HCT116 (cell line): ENCODE data around the gene AP1M1. TPM values are rescaled to one million over a fixed set of nuclear protein-coding genes. Genes with fewer than 3 reads are reported as not detected.

Source experiments
- ATAC-seq: fragments of 200-7000 bp; cut with Tn5 transposase; 2 replicates; pipeline ENCODE4 v1.9.1; 2020; ENCODE audit warnings: mild to moderate bottlenecking, moderate library complexity
- BruUV-seq: library from RNA; stranded (reverse); fragments of 400-500 nt; replicated peaks from 2 replicates; lab custom pipeline; 2021; lab: Mats Ljungman, UMichigan
- CTCF ChIA-PET: fragments of 300-600 bp; sonication (Branson Sonifier 250); formaldehyde crosslinking; loops from one replicate; lab custom pipeline; 2021; ENCODE audit warnings: antibody characterized with exemption; lab: Charles Lee
- POLR2A ChIA-PET: fragments of 300-600, 350-600 bp; sonication (Branson Sonifier 250); formaldehyde crosslinking; loops from one replicate; lab custom pipeline; 2021; ENCODE audit warnings: antibody characterized with exemption; lab: Charles Lee
- RAD21 ChIA-PET, 2 experiments: fragments of 300-600 bp; sonication (Branson Sonifier 250); formaldehyde crosslinking; loops; one replicate each; lab custom pipeline; 2023; ENCODE audit warnings: low total read pairs in 2 of 2; ENCODE audit not compliant: uncharacterized antibody in 2 of 2, unreplicated experiment in 2 of 2, low non-redundant PET in 1 of 2; lab: Charles Lee
- DNase-seq: peaks from one replicate; pipeline ENCODE4 v3.0.0-alpha.2; 2010; ENCODE audit warnings: low read depth, low spot score
- H2AFZ ChIP-seq: fragments of 200-600 bp; shearing (Covaris generic), sonication (generic); 2 replicates; pipeline ENCODE4 v1.6.1; 2017; ENCODE audit warnings: low read depth, mixed run types, mixed read lengths, antibody characterized with exemption, low read length; ENCODE audit not compliant: poor library complexity, severe bottlenecking
- H3K27ac ChIP-seq: 2 replicates; pipeline ENCODE4 v1.5.1; 2012; ENCODE audit warnings: low read depth, low read length
- H3K27me3 ChIP-seq: fragments of 200-600 bp; sonication (generic); 2 replicates; pipeline ENCODE4 v1.6.1; 2016; ENCODE audit warnings: mixed run types, low read length, mixed read lengths; ENCODE audit not compliant: insufficient read depth
- H3K36me3 ChIP-seq, 2 experiments: fragments of 200-500 bp in 1 of 2; fragments of 200-600 bp in 1 of 2; sonication (Bioruptor generic) in 1 of 2; sonication (generic) in 1 of 2; 2 replicates each; pipeline versions ENCODE4 v1.5.1 to v1.6.1; 2014 to 2016; ENCODE audit warnings: low read length in 2 of 2, inconsistent platforms in 1 of 2, mixed read lengths in 1 of 2, mixed run types in 1 of 2; ENCODE audit not compliant: insufficient read depth in 2 of 2, control insufficient read depth in 1 of 2
- H3K4me1 ChIP-seq, 2 experiments: fragments of 200-600 bp in 1 of 2; sonication (generic) in 1 of 2; 2 replicates each; pipeline versions ENCODE4 v1.5.1 to v1.6.1; 2012 to 2017; ENCODE audit warnings: low read length in 2 of 2, inconsistent platforms in 1 of 2, mild to moderate bottlenecking in 1 of 2, mixed read lengths in 1 of 2, mixed run types in 1 of 2, moderate library complexity in 1 of 2; ENCODE audit not compliant: insufficient read depth in 2 of 2, control insufficient read depth in 1 of 2
- H3K4me2 ChIP-seq: fragments of 200-600 bp; sonication (generic); 2 replicates; pipeline ENCODE4 v1.6.1; 2017; ENCODE audit warnings: mixed run types, low read length, mixed read lengths
- H3K4me3 ChIP-seq, 2 experiments: fragments of 200-600 bp in 1 of 2; sonication (generic) in 1 of 2; replicated peaks in 1 of 2; 2 replicates each; pipeline ENCODE4 v1.5.1; 2011 to 2016; ENCODE audit warnings: low read length in 2 of 2, control low read depth in 1 of 2, low read depth in 1 of 2, mild to moderate bottlenecking in 1 of 2, mixed read lengths in 1 of 2, mixed run types in 1 of 2
- H3K79me2 ChIP-seq: fragments of 200-600 bp; sonication (generic); 2 replicates; pipeline ENCODE4 v1.6.1; 2017; ENCODE audit warnings: mild to moderate bottlenecking, mixed run types, low read length, moderate library complexity, mixed read lengths; ENCODE audit not compliant: insufficient read depth
- H3K9ac ChIP-seq: fragments of 200-600 bp; sonication (generic); 2 replicates; pipeline ENCODE4 v1.6.1; 2016; ENCODE audit warnings: low read length, mixed read lengths
- H3K9me2 ChIP-seq: fragments of 200-600 bp; sonication (generic), shearing (Covaris generic); 2 replicates; pipeline ENCODE4 v1.6.1; 2017; ENCODE audit warnings: mixed run types, mild to moderate bottlenecking, moderate library complexity; ENCODE audit not compliant: insufficient read depth
- H3K9me3 ChIP-seq, 2 experiments: fragments of 200-500 bp in 1 of 2; fragments of 200-600 bp in 1 of 2; sonication (Bioruptor generic) in 1 of 2; sonication (generic) in 1 of 2; 2 replicates each; pipeline ENCODE4 v1.6.1; 2014 to 2017; ENCODE audit warnings: low read length in 2 of 2, mixed read lengths in 2 of 2, inconsistent platforms in 1 of 2, low read depth in 1 of 2, mild to moderate bottlenecking in 1 of 2, mixed run types in 1 of 2, moderate library complexity in 1 of 2; ENCODE audit not compliant: control insufficient read depth in 1 of 2, insufficient read depth in 1 of 2
- H4K20me1 ChIP-seq: fragments of 200-600 bp; sonication (generic), shearing (Covaris generic); 2 replicates; pipeline ENCODE4 v1.6.1; 2017; ENCODE audit warnings: mixed run types, mild to moderate bottlenecking, moderate library complexity; ENCODE audit not compliant: insufficient read depth
- ATF3 ChIP-seq: IDR thresholded peaks from 2 replicates; pipeline ENCODE4 v1.6.1; 2012
- EZH2phosphoT487 ChIP-seq: fragments of 200-600 bp; IDR thresholded peaks from 2 replicates; pipeline ENCODE4 v1.6.1; 2018; ENCODE audit warnings: antibody characterized with exemption, borderline replicate concordance
- FOSL1 ChIP-seq: IDR thresholded peaks from 2 replicates; pipeline ENCODE4 v1.6.1; 2012; ENCODE audit warnings: low read depth
- REST ChIP-seq: IDR thresholded peaks from 2 replicates; pipeline ENCODE4 v1.6.1; 2012; ENCODE audit warnings: low read depth
- SIN3A ChIP-seq: IDR thresholded peaks from 2 replicates; pipeline ENCODE4 v1.6.1; 2012; ENCODE audit warnings: low read depth
- SRF ChIP-seq: IDR thresholded peaks from 2 replicates; pipeline ENCODE4 v1.6.1; 2012; ENCODE audit warnings: low read depth
- ZBTB33 ChIP-seq: IDR thresholded peaks from 2 replicates; pipeline ENCODE4 v1.6.1; 2011; ENCODE audit warnings: mild to moderate bottlenecking, low read length, moderate library complexity; ENCODE audit not compliant: insufficient replicate concordance; ENCODE audit errors: extremely low read depth
- intact Hi-C: fragments of 100-400 bp; cut with micrococcal nuclease; formaldehyde crosslinking; loops from 2 replicates; pipeline ENCODE4 v1.10.0; 2022
- total RNA-seq: library from RNA; stranded (reverse); gene quantifications from one replicate; pipeline ENCODE4 v1.2.1, GENCODE V29; 2021; ENCODE audit not compliant: unreplicated experiment

Gene AP1M1
- total RNA-seq, 1 experiment from 2014 or later, result 50.0 TPM

- ChIA-PET RAD21 (no interaction called here), POLR2A (no interaction called here)
- no TSS peak for BruUV-seq
- no peak overlapping the region for H3K9ac ChIP-seq
- H3K79me2 ChIP-seq, result no peaks in the 10 kb centered on the region
- no peaks in the 10 kb centered on the region for H3K4me1 ChIP-seq
- peaks cover 0 to 19% of the 10 kb centered on the region in 2 experiments; a peak in 2 of 4 replicates for H3K36me3 ChIP-seq
- no peak overlapping the region for H3K27ac ChIP-seq
- peaks cover 7 to 11% of the 10 kb centered on the region in 2 experiments; a peak in 3 of 4 replicates for H3K9me3 ChIP-seq
- H3K9me2 ChIP-seq, result no peaks in the 10 kb centered on the region
- intact Hi-C loops, result no loop called here
- no peak overlapping the region for H3K4me3 ChIP-seq
- H4K20me1 ChIP-seq, result no peaks in the 10 kb centered on the region
- DNase-seq, result no peak
- ATAC-seq, result no peak
- H2AFZ ChIP-seq, result no peak overlapping the region
- no peak overlapping the region for H3K4me2 ChIP-seq
- H3K27me3 ChIP-seq, result no peaks in the 10 kb centered on the region
- TF ChIP-seq REST (no peak), FOSL1 (no peak), ATF3 (no peak), EZH2phosphoT487 (no peak), SRF (no peak), ZBTB33 (no peak), SIN3A (no peak)
- TF ChIP-seq, all 23 proteins: peak for 0
- CTCF ChIA-PET, result no interaction called here
Observed at GRCh38 chr19:16226184-16226591, 28.5 kb downstream of the AP1M1 start.
